ENCODE results near the gene ANKLE2.

- no peak for TF ChIP-seq CTCF (IDR thresholded peaks at IDR 0.05; ENCODE audit: control extremely low read depth in 1 of 3, insufficient read depth in 1 of 3, low read depth in 1 of 3, low read length in 3 of 3)
- TF ChIP-seq POLR2AphosphoS5 (IDR thresholded peaks at IDR 0.05; ENCODE audit: low read depth, low read length), result no peak
- TF ChIP-seq EP300 (IDR thresholded peaks at IDR 0.05; ENCODE audit: borderline replicate concordance in 1 of 2, low read depth in 2 of 2, low read length in 2 of 2), result no peak
- no peak for TF ChIP-seq CHD7 (IDR thresholded peaks at IDR 0.05; ENCODE audit: insufficient replicate concordance, low read length)
These were observed 45.9 kb upstream of the ANKLE2 start for GRCh38 chr12:132807295-132808092.

Measured in H1 (cell line).